Ovary (tissue), 3 donors: ENCODE data around the gene SLC12A1.

Source experiments
- CTCF ChIP-seq, 3 donors: fragments of 450-650 bp in 2 of 3; fragments of 200-600 bp in 1 of 3; IDR thresholded peaks; one replicate each; pipeline versions ENCODE4 v1.5.1 to v1.8.0; 2016 to 2022; ENCODE audit warnings: antibody characterized with exemption in 3 of 3, mild to moderate bottlenecking in 1 of 3
- POLR2A ChIP-seq: fragments of 450-650 bp; IDR thresholded peaks from one replicate; pipeline ENCODE4 v1.6.1; 2017; ENCODE audit warnings: antibody characterized with exemption, mild to moderate bottlenecking, moderate library complexity
- donor health status: DM: no; HTN: no; CAD: no.

- no peak for TF ChIP-seq CTCF (IDR thresholded peaks at IDR 0.05)
- TF ChIP-seq POLR2A = no peak
Measured at GRCh38 chr15:48343865-48344264, 137.8 kb downstream of the SLC12A1 start.
